Activated CD8-positive, alpha-beta T cell treated with anti-CD3 and anti-CD28 coated beads for 36 hours (primary cell): ENCODE results near the gene CDRT15L2. TPM values are rescaled to one million over a fixed set of nuclear protein-coding genes. Genes with fewer than 3 reads are reported as not detected.
"Not testable (repeated sequence)": the region's sequence is repeated elsewhere in the genome, so short reads cannot be mapped to it uniquely, and the experiment has no call there.

ENCODE experiments used
- ATAC-seq: fragments of 200-7000 bp; cut with Tn5 transposase; one replicate; pipeline ENCODE4 v1.10.0; 2021; ENCODE audit warnings: mild to moderate bottlenecking, moderate library complexity
- CTCF ChIA-PET: fragments of 350-600 bp; sonication (Branson Sonifier 250); formaldehyde crosslinking; loops from one replicate; lab custom pipeline; 2021; ENCODE audit warnings: antibody characterized with exemption; lab: Charles Lee
- POLR2A ChIA-PET: fragments of 350-600 bp; sonication (Branson Sonifier 250); formaldehyde crosslinking; loops from one replicate; lab custom pipeline; 2021; ENCODE audit warnings: antibody characterized with exemption; lab: Charles Lee
- DNase-seq: peaks from one replicate; pipeline ENCODE4 v3.0.0-alpha.2; 2020
- H3K27ac Mint-ChIP-seq: one replicate; pipeline ENCODE4 v1.8.0; 2021; ENCODE audit warnings: mild to moderate bottlenecking, mixed read lengths
- H3K27me3 Mint-ChIP-seq: one replicate; pipeline ENCODE4 v1.8.0; 2021; ENCODE audit warnings: mixed read lengths
- H3K36me3 Mint-ChIP-seq: one replicate; pipeline ENCODE4 v1.8.0; 2021; ENCODE audit warnings: low read depth, mixed read lengths
- H3K4me1 Mint-ChIP-seq: one replicate; pipeline ENCODE4 v1.8.0; 2021; ENCODE audit warnings: low read depth, mixed read lengths
- H3K4me3 Mint-ChIP-seq: one replicate; pipeline ENCODE4 v1.8.0; 2021; ENCODE audit warnings: mild to moderate bottlenecking, moderate library complexity, mixed read lengths
- H3K9me3 Mint-ChIP-seq: one replicate; pipeline ENCODE4 v1.8.0; 2021; ENCODE audit warnings: mixed read lengths
- intact Hi-C: fragments of 100-400 bp; cut with micrococcal nuclease; formaldehyde crosslinking; loops from one replicate; pipeline ENCODE4 v1.10.0; 2022
- total RNA-seq, 2 experiments: library from RNA; stranded (reverse); gene quantifications; one replicate each; pipeline ENCODE4 v1.2.3, GENCODE V29; 2021

The CDRT15L2 gene
- total RNA-seq: not detected

- H3K4me1 Mint-ChIP-seq, DNase-seq, CTCF ChIA-PET, POLR2A ChIA-PET, H3K4me3 Mint-ChIP-seq, H3K27me3 Mint-ChIP-seq, intact Hi-C loops, H3K9me3 Mint-ChIP-seq, H3K36me3 Mint-ChIP-seq, H3K27ac Mint-ChIP-seq, ATAC-seq: not testable (repeated sequence)
These were observed at the start of gene CDRT15L2 for GRCh38 chr17:20579424-20579823. TSS of gene CDRT15L2 (plus strand) at chr17:20579724. CDS start at chr17:20579744, 20 bp downstream.

- H3K27me3 Mint-ChIP-seq, H3K27ac Mint-ChIP-seq, DNase-seq, intact Hi-C loops, ATAC-seq, H3K9me3 Mint-ChIP-seq, H3K4me1 Mint-ChIP-seq, H3K36me3 Mint-ChIP-seq, CTCF ChIA-PET, POLR2A ChIA-PET: not testable (repeated sequence)
- H3K4me3 Mint-ChIP-seq: peak overlapping the region; percentile 42
These were observed 49.4 kb upstream of the CDRT15L2 start for GRCh38 chr17:20530104-20530503.

DNA sequence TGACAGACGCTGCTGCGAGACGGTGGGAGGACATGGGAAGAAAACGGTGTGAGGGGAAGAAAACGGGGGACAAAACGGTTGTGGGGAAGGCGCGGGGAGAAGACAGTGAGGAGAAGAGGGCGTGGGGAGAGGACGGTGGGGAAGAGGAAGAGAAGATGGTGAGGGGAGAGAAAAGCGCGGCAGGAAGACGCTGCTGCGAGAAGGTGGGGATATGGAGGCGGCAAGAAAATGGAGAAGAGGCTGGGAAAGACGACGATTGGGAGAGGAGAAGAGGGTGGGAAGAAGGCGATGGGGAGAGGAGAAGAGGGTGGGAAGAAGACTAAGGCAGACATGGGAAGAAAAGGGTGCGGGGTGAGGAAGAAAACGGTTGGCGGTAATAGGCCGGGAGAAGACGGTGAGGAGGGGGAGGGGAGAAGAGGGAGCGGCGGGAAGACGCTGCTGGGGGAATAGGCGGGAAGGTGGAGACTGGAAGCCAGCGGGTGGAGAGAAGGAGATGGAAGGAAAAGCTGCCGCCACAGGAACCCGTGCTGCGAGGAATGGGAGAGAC is 46.9 kb upstream of the CDRT15L2 start:
- H3K27me3 Mint-ChIP-seq, H3K9me3 Mint-ChIP-seq, ATAC-seq, H3K4me1 Mint-ChIP-seq, POLR2A ChIA-PET, intact Hi-C loops, H3K36me3 Mint-ChIP-seq, DNase-seq, CTCF ChIA-PET, H3K27ac Mint-ChIP-seq: not testable (repeated sequence)
- H3K4me3 Mint-ChIP-seq: peak overlapping the region; percentile 58

DNA sequence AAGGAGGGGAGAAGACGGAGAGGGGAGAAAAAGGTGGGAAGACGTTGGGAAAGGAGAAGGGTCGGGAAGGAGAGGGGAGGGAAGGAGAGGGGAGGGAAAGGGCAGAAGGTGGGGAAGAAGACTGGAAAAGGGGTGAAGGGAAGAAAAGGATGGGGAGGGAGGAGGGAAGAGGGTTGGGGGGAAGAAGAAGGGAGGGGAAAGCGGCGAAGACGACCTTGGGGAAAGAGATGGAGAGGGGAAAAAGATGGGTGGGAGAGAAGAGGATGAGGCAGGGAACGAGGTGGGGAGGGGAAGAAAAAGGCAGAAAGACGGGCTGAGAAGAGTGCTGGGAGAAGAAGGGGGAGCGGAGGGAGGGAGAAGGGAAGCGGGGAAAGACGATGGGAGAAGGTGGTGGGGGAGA is 46.3 kb upstream of the CDRT15L2 start:
- CTCF ChIA-PET, POLR2A ChIA-PET, intact Hi-C loops, H3K36me3 Mint-ChIP-seq, H3K4me1 Mint-ChIP-seq, H3K27ac Mint-ChIP-seq, H3K27me3 Mint-ChIP-seq, ATAC-seq, H3K9me3 Mint-ChIP-seq, DNase-seq: not testable (repeated sequence)
- peak overlapping the region; percentile 58 for H3K4me3 Mint-ChIP-seq

DNA sequence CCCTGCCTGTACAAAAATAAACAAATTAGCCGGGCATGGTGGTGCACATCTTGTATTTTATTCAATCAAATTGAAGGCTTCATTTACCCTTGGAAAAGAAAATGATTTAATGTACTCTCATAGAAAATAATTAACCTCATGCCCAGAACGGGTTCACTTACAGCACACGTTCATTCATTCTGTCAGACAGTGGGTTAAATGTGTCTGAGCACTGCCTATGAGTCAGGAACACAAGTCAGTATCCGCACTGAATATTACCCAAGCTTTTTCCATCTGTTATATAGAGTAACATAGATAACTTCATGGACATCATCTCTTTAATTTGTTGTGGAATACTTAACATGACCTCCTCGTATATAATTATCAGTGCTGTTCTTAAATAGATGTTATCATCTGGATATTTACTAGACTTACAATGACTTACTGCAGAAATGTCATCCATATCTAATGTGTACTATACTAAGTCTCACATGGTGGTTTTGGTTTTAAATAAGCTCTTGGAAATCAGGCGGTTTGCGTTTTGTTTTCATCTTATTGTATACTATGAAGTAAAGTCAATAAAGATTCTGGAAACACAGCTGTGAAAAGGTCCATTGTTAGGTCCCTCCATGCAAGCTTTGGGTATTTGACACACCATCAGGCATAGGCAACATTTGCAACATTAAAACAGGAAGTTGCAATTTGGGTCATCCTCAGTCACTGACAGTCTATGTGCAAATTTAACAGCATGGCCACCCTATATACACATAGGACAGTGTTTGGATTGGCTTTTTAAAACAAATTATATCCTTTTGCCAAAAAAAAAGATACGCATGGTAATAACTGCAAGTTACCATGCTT is 44.6 kb upstream of the CDRT15L2 start:
- POLR2A ChIA-PET, H3K27ac Mint-ChIP-seq, H3K4me1 Mint-ChIP-seq: not testable (repeated sequence)

DNA sequence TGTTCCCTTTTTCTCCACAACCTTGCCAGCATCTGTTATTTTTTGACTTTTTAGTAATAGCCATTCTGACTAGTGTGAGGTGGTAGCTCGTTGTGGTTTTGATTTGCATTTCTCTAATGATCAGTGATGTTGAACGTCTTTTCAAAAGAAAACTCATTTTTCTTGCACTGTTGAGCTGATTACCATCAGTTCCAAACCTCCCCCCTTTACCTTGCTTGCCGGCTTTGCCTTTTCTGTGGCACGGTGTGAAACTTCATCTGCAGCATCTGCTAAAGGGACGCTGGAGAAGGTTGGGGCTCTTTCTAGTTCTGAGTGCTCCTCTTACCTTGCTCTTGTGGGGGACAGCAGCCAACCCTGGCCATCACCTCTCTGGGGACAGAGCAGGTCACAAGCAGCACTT is 39.1 kb upstream of the CDRT15L2 start:
- POLR2A ChIA-PET, H3K27ac Mint-ChIP-seq, ATAC-seq, H3K4me1 Mint-ChIP-seq, intact Hi-C loops, CTCF ChIA-PET, H3K36me3 Mint-ChIP-seq, H3K9me3 Mint-ChIP-seq, H3K27me3 Mint-ChIP-seq, H3K4me3 Mint-ChIP-seq, DNase-seq: not testable (repeated sequence)

More for the DNA sequence above, 44.6 kb upstream of the CDRT15L2 start:
- H3K27me3 Mint-ChIP-seq, intact Hi-C loops, CTCF ChIA-PET, H3K36me3 Mint-ChIP-seq, H3K9me3 Mint-ChIP-seq, ATAC-seq, DNase-seq, H3K4me3 Mint-ChIP-seq: not testable (repeated sequence)

DNA sequence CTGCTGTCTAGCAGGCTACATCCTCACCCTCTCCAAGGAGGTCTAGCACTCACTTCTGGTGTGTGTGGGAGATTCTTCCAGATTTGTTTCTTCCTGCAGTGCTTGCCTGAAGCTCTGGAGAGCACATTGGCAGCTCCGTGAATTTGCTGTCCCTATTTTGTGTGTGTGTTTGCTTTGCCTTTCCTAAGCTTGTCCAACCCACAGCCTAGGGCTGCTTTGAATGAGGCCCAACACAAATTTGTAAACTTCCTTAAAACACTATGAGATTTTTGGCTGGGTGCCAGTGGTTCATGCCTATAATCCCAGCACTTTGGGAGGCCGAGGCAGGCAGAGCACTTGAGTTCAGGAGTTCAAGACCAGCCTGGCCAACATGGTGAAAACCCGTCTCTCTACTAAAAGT is 38.7 kb upstream of the CDRT15L2 start:
- H3K27me3 Mint-ChIP-seq, H3K4me3 Mint-ChIP-seq, DNase-seq, intact Hi-C loops, H3K9me3 Mint-ChIP-seq, H3K27ac Mint-ChIP-seq, H3K36me3 Mint-ChIP-seq, ATAC-seq, POLR2A ChIA-PET, CTCF ChIA-PET, H3K4me1 Mint-ChIP-seq: not testable (repeated sequence)

DNA sequence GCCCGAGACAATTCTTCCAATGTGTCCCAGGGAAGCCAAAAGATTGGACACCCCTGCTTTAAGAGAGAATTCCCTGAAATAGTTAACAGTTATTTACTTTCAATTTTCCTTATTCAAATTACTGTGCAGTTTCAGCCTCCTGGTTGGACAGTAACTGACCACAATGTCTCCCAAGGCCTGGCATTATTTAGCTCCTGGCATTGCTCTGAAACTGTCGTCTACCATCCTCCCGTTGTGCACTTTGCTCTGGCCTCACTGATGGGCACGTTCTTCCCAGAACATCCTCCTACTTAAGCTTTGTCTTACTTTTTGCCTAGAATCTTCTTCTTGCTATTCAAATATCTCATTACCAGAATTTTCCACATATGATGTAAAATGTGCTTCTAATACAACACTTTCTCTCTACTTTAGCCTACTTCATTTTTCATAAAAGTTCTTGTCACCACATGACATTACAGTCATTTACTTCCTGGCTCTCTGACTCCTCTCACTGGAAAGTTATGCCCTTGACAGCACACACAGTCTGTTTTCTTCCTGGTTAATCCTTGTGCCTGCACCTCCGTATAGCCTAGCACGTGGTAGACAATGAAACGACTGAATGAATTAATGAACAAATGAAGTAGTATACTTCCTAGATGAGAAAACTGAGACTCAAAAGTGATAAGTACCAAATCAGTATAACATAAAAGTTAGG is 37.5 kb upstream of the CDRT15L2 start:
- H3K27me3 Mint-ChIP-seq, H3K4me1 Mint-ChIP-seq, DNase-seq, H3K9me3 Mint-ChIP-seq, H3K4me3 Mint-ChIP-seq, H3K27ac Mint-ChIP-seq, POLR2A ChIA-PET, intact Hi-C loops, CTCF ChIA-PET, H3K36me3 Mint-ChIP-seq: not testable (repeated sequence)
- ATAC-seq: peak; percentile 39

- H3K4me3 Mint-ChIP-seq, intact Hi-C loops, ATAC-seq, DNase-seq, CTCF ChIA-PET, POLR2A ChIA-PET, H3K36me3 Mint-ChIP-seq, H3K9me3 Mint-ChIP-seq, H3K4me1 Mint-ChIP-seq, H3K27ac Mint-ChIP-seq, H3K27me3 Mint-ChIP-seq: not testable (repeated sequence)
These were observed 31.6 kb upstream of the CDRT15L2 start for GRCh38 chr17:20547923-20548322.

DNA sequence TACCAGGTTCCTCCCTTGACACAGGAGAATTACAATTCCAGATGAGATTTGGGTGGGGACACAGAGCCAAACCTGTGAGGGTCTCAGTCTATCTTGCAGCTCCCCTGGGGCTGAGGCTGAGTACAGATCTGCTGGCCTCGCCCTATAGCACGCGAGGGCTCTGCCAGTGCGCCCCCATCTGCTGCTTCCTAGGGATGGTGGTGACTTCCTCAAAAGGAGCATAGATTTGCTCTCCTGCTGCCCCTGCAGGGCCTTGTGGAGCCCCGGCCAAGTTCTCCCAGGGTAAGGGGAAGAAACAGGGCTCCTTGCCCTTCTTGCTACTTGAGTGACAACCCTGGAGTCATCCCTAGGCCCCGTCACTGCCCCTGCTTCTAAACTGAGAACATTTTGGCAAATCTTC is 26.6 kb upstream of the CDRT15L2 start:
- H3K4me3 Mint-ChIP-seq, intact Hi-C loops, DNase-seq, H3K4me1 Mint-ChIP-seq, H3K9me3 Mint-ChIP-seq, H3K27ac Mint-ChIP-seq, H3K27me3 Mint-ChIP-seq, CTCF ChIA-PET, POLR2A ChIA-PET, H3K36me3 Mint-ChIP-seq, ATAC-seq: not testable (repeated sequence)

- H3K27ac Mint-ChIP-seq, CTCF ChIA-PET, POLR2A ChIA-PET: not testable (repeated sequence)
These were observed 24.8 kb upstream of the CDRT15L2 start for GRCh38 chr17:20554728-20555127.

More at GRCh38 chr17:20554728-20555127, 24.8 kb upstream of the CDRT15L2 start:
- H3K4me1 Mint-ChIP-seq, H3K36me3 Mint-ChIP-seq, H3K9me3 Mint-ChIP-seq, H3K4me3 Mint-ChIP-seq, intact Hi-C loops, H3K27me3 Mint-ChIP-seq, ATAC-seq, DNase-seq: not testable (repeated sequence)
